Ovary (tissue), 9 donors: ENCODE data around the gene ARNT2. TPM values are rescaled to one million over a fixed set of nuclear protein-coding genes. Genes with fewer than 3 reads are reported as not detected.

ENCODE experiments used
- DNase-seq, 5 donors: peaks; one replicate each; pipeline ENCODE4 v3.0.0-alpha.2; 2019 to 2020
- H3K27ac ChIP-seq, 2 donors: fragments of 200-600 bp; one replicate each; pipeline versions ENCODE4 v1.5.1 to v1.8.0; 2019 to 2022
- H3K27me3 ChIP-seq: fragments of 200-600 bp; one replicate; pipeline ENCODE4 v1.8.0; 2022
- H3K36me3 ChIP-seq: fragments of 200-600 bp; sonication (generic); one replicate; pipeline ENCODE4 v1.5.1; 2019
- H3K4me1 ChIP-seq: one replicate; pipeline ENCODE4 v1.8.1; 2013; ENCODE audit warnings: mild to moderate bottlenecking, moderate library complexity; ENCODE audit not compliant: insufficient read depth
- H3K4me3 ChIP-seq: fragments of 200-600 bp; sonication (generic); one replicate; pipeline ENCODE4 v1.5.1; 2017
- H3K9me3 ChIP-seq, 2 donors: fragments of 200-600 bp in 1 of 2; sonication (generic) in 1 of 2; one replicate each; pipeline versions ENCODE4 v1.5.1 to v1.8.1; 2013 to 2019; ENCODE audit warnings: mild to moderate bottlenecking in 1 of 2, moderate library complexity in 1 of 2
- CTCF ChIP-seq, 3 donors: fragments of 450-650 bp in 2 of 3; fragments of 200-600 bp in 1 of 3; IDR thresholded peaks; one replicate each; pipeline versions ENCODE4 v1.5.1 to v1.8.0; 2016 to 2022; ENCODE audit warnings: antibody characterized with exemption in 3 of 3, mild to moderate bottlenecking in 1 of 3
- EP300 ChIP-seq: sonication (generic); formaldehyde crosslinking; IDR thresholded peaks from one replicate; pipeline ENCODE4 v1.6.1; 2017; ENCODE audit warnings: antibody characterized with exemption
- POLR2A ChIP-seq: fragments of 450-650 bp; IDR thresholded peaks from one replicate; pipeline ENCODE4 v1.6.1; 2017; ENCODE audit warnings: antibody characterized with exemption, mild to moderate bottlenecking, moderate library complexity
- whole genome bisulfite sequencing, 3 donors: extraction: QIAGEN DNeasy Blood & Tissue Kit in 1 of 3; methylation state at CpG; one replicate each; pipeline versions ENCODE4 v1.1.5 to v1.1.7; 2013 to 2017; 5-methylcytosine and 5-hydroxymethylcytosine counted together
- intact Hi-C, 4 donors: fragments of 100-400 bp; cut with DNase I; formaldehyde crosslinking; loops; one replicate each; pipeline versions ENCODE4 v1.11.0 to v1.15.1; 2022 to 2023
- polyA plus RNA-seq, 2 donors: library from polyadenylated mRNA; stranded (reverse); fragments of 200-250 nt in 1 of 2; fragments of 350-450 nt in 1 of 2; fragmentation: Illumina TruSeq in 1 of 2; extraction: RNeasy Lipid Tissue Mini Kit (QIAGEN cat#74804) in 1 of 2; gene quantifications; one replicate each; pipeline ENCODE4 v1.2.3, GENCODE V29; 2013 to 2014
- total RNA-seq, 7 donors: library from RNA; depleted of rRNA in 2 of 7; stranded (reverse); fragments of >200 nt in 2 of 7; fragmentation: NEBNext Ultra II Directional in 3 of 7; extraction: Animal tissue kit (Norgen Biotek cat#: 25700) in 3 of 7; gene quantifications; one replicate each; pipeline versions ENCODE4 v1.1.0 to v1.2.4, GENCODE V29; 2016 to 2023
- donor health status: DM: no; HTN: no; CAD: no; lungs with moderate emphysema.
- donor health status: DM: no; HTN: no; CAD: no.
- donor health status: Bipolar disorder and iron deficiency.
- donor health status: DM: yes; HTN: yes; CAD: no.
- donor health status: DM: no; HTN: no; CAD: no.
- donor health status: DM: yes; HTN: yes; CAD: no.

The ARNT2 gene
- total and polyA plus RNA-seq, 9 donors = 11.0 to 20.5 (median 16.2) TPM

GRCh38 chr15:80551348-80551747 lies 147.2 kb downstream of the ARNT2 start:
- H3K27ac ChIP-seq = no peak overlapping the region
- H3K36me3 ChIP-seq = no peaks in the 10 kb centered on the region
- intact Hi-C loops = no loop called here
- 38 to 59% (median 40%) methylated on average over 3 of the region's 3 CpGs for WGBS, 3 donors
- no peaks in the 10 kb centered on the region for H3K9me3 ChIP-seq
- H3K4me1 ChIP-seq = peaks cover 11% of the 10 kb centered on the region
- DNase-seq = no peak
- no peaks in the 10 kb centered on the region for H3K27me3 ChIP-seq
- H3K4me3 ChIP-seq = no peak overlapping the region
- TF ChIP-seq EP300 (no peak), CTCF (IDR thresholded peaks at IDR 0.05) (no peak), POLR2A (no peak)

- no peaks in the 10 kb centered on the region for H3K36me3 ChIP-seq
- no peak overlapping the region for H3K27ac ChIP-seq
- no peak overlapping the region for H3K4me3 ChIP-seq
- H3K9me3 ChIP-seq = no peaks in the 10 kb centered on the region
- H3K4me1 ChIP-seq = peaks cover 11% of the 10 kb centered on the region
- DNase-seq = no peak
- WGBS, 3 donors = 39 to 44% (median 42%) methylated on average over 1 of the region's 1 CpG
- TF ChIP-seq EP300 (no peak), CTCF (IDR thresholded peaks at IDR 0.05) (no peak), POLR2A (no peak)
- H3K27me3 ChIP-seq = no peaks in the 10 kb centered on the region
- intact Hi-C loops = no loop called here
Observed at GRCh38 chr15:80554560-80554959, 150.4 kb downstream of the ARNT2 start.

GRCh38 chr15:80556694-80557367 lies 152.6 kb downstream of the ARNT2 start:
- Histone ChIP-seq H3K27ac (no peak overlapping the region), H3K4me1 (peaks cover 2% of the 10 kb centered on the region), H3K9me3 (no peaks in the 10 kb centered on the region), H3K36me3 (no peaks in the 10 kb centered on the region), H3K27me3 (no peaks in the 10 kb centered on the region), H3K4me3 (no peak overlapping the region)
- TF ChIP-seq POLR2A = no peak
- no peak for TF ChIP-seq CTCF (IDR thresholded peaks at IDR 0.05)
- TF ChIP-seq EP300 = no peak
- no peak for DNase-seq
- intact Hi-C loops = no loop called here
- 65 to 84% (median 75%) methylated on average over 7 of the region's 7 CpGs for WGBS, 3 donors

- TF ChIP-seq POLR2A = no peak
- no peak for TF ChIP-seq EP300
- no peak for TF ChIP-seq CTCF (IDR thresholded peaks at IDR 0.05)
- intact Hi-C loops = no loop called here
- WGBS, 3 donors = 96 to 97% (median 97%) methylated on average over 5 of the region's 5 CpGs
- Histone ChIP-seq H3K4me1 (peaks cover 2% of the 10 kb centered on the region), H3K27me3 (no peaks in the 10 kb centered on the region), H3K4me3 (no peak overlapping the region), H3K9me3 (no peaks in the 10 kb centered on the region), H3K27ac (no peak overlapping the region), H3K36me3 (no peaks in the 10 kb centered on the region)
- DNase-seq = no peak
Observed at GRCh38 chr15:80557441-80558234, 153.5 kb downstream of the ARNT2 start.
